IPS-18a (cell line): ENCODE results near the gene RIMOC1.

ENCODE experiments used
- H3K27ac ChIP-seq: one replicate; pipeline ENCODE4 v1.5.1; 2013; ENCODE audit warnings: low read length
- H3K27me3 ChIP-seq: one replicate; pipeline ENCODE4 v1.6.1; 2013; ENCODE audit warnings: mild to moderate bottlenecking, low read length; ENCODE audit not compliant: control insufficient read depth, insufficient read depth
- H3K36me3 ChIP-seq: one replicate; pipeline ENCODE4 v1.6.1; 2013; ENCODE audit warnings: low read depth, low read length; ENCODE audit not compliant: control insufficient read depth
- H3K4me1 ChIP-seq: one replicate; pipeline ENCODE4 v1.6.1; 2013; ENCODE audit warnings: low read depth, low read length; ENCODE audit not compliant: control insufficient read depth
- H3K4me3 ChIP-seq: one replicate; pipeline ENCODE4 v1.5.1; 2013; ENCODE audit warnings: low read length
- H3K9ac ChIP-seq: one replicate; pipeline ENCODE4 v1.6.1; 2013; ENCODE audit warnings: mild to moderate bottlenecking, low read length, moderate library complexity
- H3K9me3 ChIP-seq: one replicate; pipeline ENCODE4 v1.6.1; 2013; ENCODE audit warnings: low read depth, low read length; ENCODE audit not compliant: control insufficient read depth

Gene RIMOC1

DNA sequence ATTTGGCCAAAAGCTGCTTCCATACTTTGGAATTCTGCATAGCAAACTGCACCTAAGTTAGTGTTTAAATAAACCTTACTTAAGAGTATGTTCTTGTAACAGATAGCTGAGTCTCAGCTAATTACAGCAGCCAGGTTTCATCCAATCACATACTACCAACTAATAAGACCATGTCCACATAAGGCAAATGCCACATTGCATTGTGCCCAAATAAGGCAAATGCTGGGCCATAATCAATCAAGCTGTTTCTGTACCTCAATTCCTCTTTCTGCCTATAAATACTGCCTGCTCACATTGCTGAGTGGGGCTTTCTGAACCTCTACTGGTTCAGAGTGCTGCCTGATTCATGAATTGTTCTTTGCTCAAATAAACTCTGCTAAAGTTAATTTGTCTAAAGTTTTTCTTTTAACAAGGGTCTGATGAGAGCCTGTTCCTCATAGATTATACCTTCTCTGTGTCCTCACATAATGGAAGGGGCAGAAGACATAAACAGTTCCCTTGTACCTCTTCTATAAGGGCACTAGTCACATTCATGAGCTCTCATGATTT is 29.6 kb upstream of the RIMOC1 start:
- no peaks in the 10 kb centered on the region for H3K9me3 ChIP-seq
- no peaks in the 10 kb centered on the region for H3K36me3 ChIP-seq
- H3K4me1 ChIP-seq = peaks cover 5% of the 10 kb centered on the region
- no peak overlapping the region for H3K9ac ChIP-seq
- H3K4me3 ChIP-seq = no peak overlapping the region
- peaks cover 20% of the 10 kb centered on the region for H3K27me3 ChIP-seq
- no peak overlapping the region for H3K27ac ChIP-seq

GRCh38 chr5:41875121-41875520 is 29.0 kb upstream of the RIMOC1 start:
- Histone ChIP-seq H3K27ac (no peak overlapping the region), H3K9me3 (no peaks in the 10 kb centered on the region), H3K27me3 (peaks cover 15% of the 10 kb centered on the region), H3K4me1 (peaks cover 5% of the 10 kb centered on the region), H3K9ac (no peak overlapping the region), H3K4me3 (no peak overlapping the region), H3K36me3 (no peaks in the 10 kb centered on the region)

GRCh38 chr5:41876678-41877077 is 27.5 kb upstream of the RIMOC1 start:
- Histone ChIP-seq H3K9ac (no peak overlapping the region), H3K27ac (no peak overlapping the region), H3K27me3 (peaks cover 4% of the 10 kb centered on the region), H3K9me3 (no peaks in the 10 kb centered on the region), H3K4me1 (no peaks in the 10 kb centered on the region), H3K36me3 (no peaks in the 10 kb centered on the region), H3K4me3 (no peak overlapping the region)

- Histone ChIP-seq H3K27ac (no peak overlapping the region), H3K4me1 (no peaks in the 10 kb centered on the region), H3K4me3 (no peak overlapping the region), H3K27me3 (no peaks in the 10 kb centered on the region), H3K9me3 (no peaks in the 10 kb centered on the region), H3K9ac (no peak overlapping the region), H3K36me3 (no peaks in the 10 kb centered on the region)
Observed at GRCh38 chr5:41877408-41877807, 26.7 kb upstream of the RIMOC1 start.

GRCh38 chr5:41878173-41878572 is 26.0 kb upstream of the RIMOC1 start:
- Histone ChIP-seq H3K27me3 (no peaks in the 10 kb centered on the region), H3K4me3 (no peak overlapping the region), H3K4me1 (no peaks in the 10 kb centered on the region), H3K9me3 (no peaks in the 10 kb centered on the region), H3K27ac (no peak overlapping the region), H3K36me3 (no peaks in the 10 kb centered on the region), H3K9ac (no peak overlapping the region)

- no peak overlapping the region for H3K27ac ChIP-seq
- H3K9ac ChIP-seq = no peak overlapping the region
- no peaks in the 10 kb centered on the region for H3K27me3 ChIP-seq
- H3K36me3 ChIP-seq = no peaks in the 10 kb centered on the region
- no peaks in the 10 kb centered on the region for H3K4me1 ChIP-seq
- no peaks in the 10 kb centered on the region for H3K9me3 ChIP-seq
- H3K4me3 ChIP-seq = no peak overlapping the region
Observed at GRCh38 chr5:41878643-41879478, 25.3 kb upstream of the RIMOC1 start.

DNA sequence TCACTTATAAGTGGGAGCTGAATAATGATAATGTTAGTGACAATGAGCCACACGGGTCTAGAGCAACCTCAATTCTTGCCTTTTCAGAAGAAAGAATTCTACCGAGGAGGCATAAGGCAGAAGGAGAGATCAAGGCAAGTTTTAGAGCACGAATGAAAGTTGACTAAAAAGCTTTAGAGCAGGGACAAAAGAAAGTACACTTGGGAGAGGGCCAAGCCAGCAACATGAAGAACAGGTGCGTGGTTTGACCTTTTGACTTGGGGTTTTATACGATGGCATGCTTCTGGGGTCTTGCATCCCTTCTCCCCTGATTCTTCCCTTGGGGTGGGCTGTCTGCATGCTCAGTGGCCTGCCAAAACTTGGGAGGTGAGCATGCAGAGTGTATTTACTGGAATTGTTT is 21.4 kb upstream of the RIMOC1 start:
- H3K4me1 ChIP-seq = no peaks in the 10 kb centered on the region
- H3K9ac ChIP-seq = no peak overlapping the region
- H3K36me3 ChIP-seq = no peaks in the 10 kb centered on the region
- H3K9me3 ChIP-seq = no peaks in the 10 kb centered on the region
- H3K27me3 ChIP-seq = no peaks in the 10 kb centered on the region
- H3K4me3 ChIP-seq = no peak overlapping the region
- H3K27ac ChIP-seq = no peak overlapping the region

GRCh38 chr5:41883243-41883642 is 20.9 kb upstream of the RIMOC1 start:
- no peaks in the 10 kb centered on the region for H3K36me3 ChIP-seq
- H3K27ac ChIP-seq = no peak overlapping the region
- no peak overlapping the region for H3K9ac ChIP-seq
- no peaks in the 10 kb centered on the region for H3K4me1 ChIP-seq
- no peaks in the 10 kb centered on the region for H3K27me3 ChIP-seq
- H3K4me3 ChIP-seq = no peak overlapping the region
- peaks cover under 1% of the 10 kb centered on the region for H3K9me3 ChIP-seq

- Histone ChIP-seq H3K4me3 (no peak overlapping the region), H3K27ac (no peak overlapping the region), H3K9me3 (peaks cover 4% of the 10 kb centered on the region), H3K36me3 (no peaks in the 10 kb centered on the region), H3K9ac (no peak overlapping the region), H3K4me1 (no peaks in the 10 kb centered on the region), H3K27me3 (no peaks in the 10 kb centered on the region)
Observed at GRCh38 chr5:41883936-41884335, 20.2 kb upstream of the RIMOC1 start.

DNA sequence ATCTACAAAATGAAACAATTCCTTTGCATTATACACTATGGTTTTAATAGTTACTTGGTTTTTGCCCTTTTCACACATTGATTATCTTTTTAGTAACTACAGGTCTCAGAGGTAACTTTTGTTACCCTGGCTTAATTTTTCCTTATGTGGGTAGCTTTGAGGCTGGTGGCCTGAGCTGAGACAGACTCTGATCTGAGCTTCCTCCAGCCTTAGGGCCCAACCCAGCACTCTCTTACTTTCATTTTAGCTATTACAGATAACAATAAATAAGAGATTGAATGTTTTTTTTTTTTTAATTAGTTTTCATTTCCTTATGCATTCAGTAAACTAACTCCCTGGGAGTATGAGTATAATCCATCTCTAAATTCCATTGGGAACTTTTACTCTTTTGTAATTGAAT is 18.9 kb upstream of the RIMOC1 start:
- Histone ChIP-seq H3K9me3 (peaks cover 4% of the 10 kb centered on the region), H3K4me3 (no peak overlapping the region), H3K9ac (no peak overlapping the region), H3K27ac (no peak overlapping the region), H3K4me1 (no peaks in the 10 kb centered on the region), H3K36me3 (no peaks in the 10 kb centered on the region), H3K27me3 (no peaks in the 10 kb centered on the region)

DNA sequence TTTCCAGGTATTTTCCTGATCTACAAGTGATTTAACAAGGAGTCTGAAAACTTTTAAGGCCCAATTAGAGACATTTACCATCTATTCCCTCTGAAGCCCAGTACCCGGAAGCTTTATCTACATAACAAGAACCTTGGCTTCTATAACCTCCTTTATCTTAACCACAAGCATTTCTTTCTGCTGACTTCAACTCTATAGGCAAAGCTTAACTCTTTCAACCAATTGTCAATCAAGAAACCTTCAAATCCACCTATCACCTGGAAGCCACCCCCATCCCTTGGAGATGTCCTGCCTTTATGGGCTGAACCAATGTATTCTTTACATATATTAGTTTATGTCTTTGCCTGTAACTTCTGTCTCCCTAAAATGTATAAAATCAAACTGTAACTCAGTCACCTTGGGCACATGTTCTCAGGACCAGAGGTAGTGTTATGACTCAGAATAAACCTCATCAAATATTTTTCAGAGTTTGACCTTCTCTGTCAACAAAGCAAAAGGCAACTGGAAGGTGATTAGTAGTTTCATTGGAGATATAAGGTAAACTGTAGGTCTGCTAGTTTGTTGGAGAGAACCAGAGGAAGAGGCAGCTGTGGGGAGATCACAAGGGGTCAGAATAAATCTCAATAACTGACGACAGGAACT is 13.0 kb upstream of the RIMOC1 start:
- Histone ChIP-seq H3K27me3 (peaks cover 8% of the 10 kb centered on the region), H3K4me1 (no peaks in the 10 kb centered on the region), H3K9ac (no peak overlapping the region), H3K9me3 (peaks cover 4% of the 10 kb centered on the region), H3K4me3 (no peak overlapping the region), H3K27ac (no peak overlapping the region), H3K36me3 (no peaks in the 10 kb centered on the region)

DNA sequence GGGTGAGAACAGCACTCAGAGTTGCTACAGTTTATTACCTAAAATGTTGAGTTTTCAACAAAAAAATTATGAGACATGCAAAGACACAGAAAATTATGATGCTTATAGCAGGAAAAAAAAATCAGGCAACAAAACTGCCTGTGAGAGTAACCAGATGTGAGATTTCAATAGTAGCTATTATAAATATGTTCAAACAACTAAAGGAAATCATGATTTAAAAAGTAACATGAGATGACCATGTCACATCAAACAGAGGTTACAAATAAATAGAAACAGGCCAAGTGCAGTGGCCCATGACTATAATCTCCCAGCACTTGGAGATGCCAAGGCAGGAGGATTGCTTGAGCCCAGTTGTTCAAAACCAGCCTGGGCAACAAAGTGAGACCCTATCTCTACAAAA is 12.1 kb upstream of the RIMOC1 start:
- no peaks in the 10 kb centered on the region for H3K4me1 ChIP-seq
- no peak overlapping the region for H3K9ac ChIP-seq
- H3K4me3 ChIP-seq = no peak overlapping the region
- no peaks in the 10 kb centered on the region for H3K36me3 ChIP-seq
- H3K27me3 ChIP-seq = peaks cover 8% of the 10 kb centered on the region
- no peak overlapping the region for H3K27ac ChIP-seq
- H3K9me3 ChIP-seq = peaks cover 4% of the 10 kb centered on the region
